ENCODE measurements around the gene KCNN1. TPM values are rescaled to one million over a fixed set of nuclear protein-coding genes. Genes with fewer than 3 reads are reported as not detected.
A peak's percentile ranks its signal among the peaks of the same experiment; 100 is the strongest.

KCNN1 gene
- total and polyA plus RNA-seq, 3 experiments from 2014 or later: 0.13 to 0.15 TPM; not detected in 1

- no peak for DNase-seq
- ChIA-PET POLR2A (no interaction called here), CTCF (interaction anchor here (0.8 kb wide), 1 partner anchor 30 kb away, joined by 3 read pairs; no protein-coding TSS in a partner anchor)
- Histone ChIP-seq H3K27ac (ENCODE audit: low read depth, low read length) (no peak overlapping the region), H3K4me1 (ENCODE audit: insufficient read depth, low read length) (no peaks in the 10 kb centered on the region), H3K4me3 (ENCODE audit: low read length) (no peak overlapping the region), H3K27me3 (ENCODE audit: insufficient read depth, low read length, poor library complexity, severe bottlenecking) (peaks cover 18% of the 10 kb centered on the region), H3K9me3 (ENCODE audit: low read length) (no peaks in the 10 kb centered on the region), H3K36me3 (ENCODE audit: insufficient read depth, low read length) (no peaks in the 10 kb centered on the region)
- H3K9me3 Mint-ChIP-seq: peaks cover 0 to 2% (median 0%) of the 10 kb centered on the region in 5 donors
- no peak overlapping the region for H3K27ac Mint-ChIP-seq
- H3K4me1 Mint-ChIP-seq: peaks cover 7 to 12% (median 8%) of the 10 kb centered on the region in 3 donors
- H3K36me3 Mint-ChIP-seq: no peaks in the 10 kb centered on the region
- peak overlapping the region in 6 of 7 donors; percentile 39 to 67 (median 62) for H3K4me3 Mint-ChIP-seq
- H3K27me3 Mint-ChIP-seq: peaks cover 40 to 49% of the 10 kb centered on the region in 2 donors
Observed at GRCh38 chr19:17967257-17968051, 547 bp downstream of the KCNN1 start.

DNA sequence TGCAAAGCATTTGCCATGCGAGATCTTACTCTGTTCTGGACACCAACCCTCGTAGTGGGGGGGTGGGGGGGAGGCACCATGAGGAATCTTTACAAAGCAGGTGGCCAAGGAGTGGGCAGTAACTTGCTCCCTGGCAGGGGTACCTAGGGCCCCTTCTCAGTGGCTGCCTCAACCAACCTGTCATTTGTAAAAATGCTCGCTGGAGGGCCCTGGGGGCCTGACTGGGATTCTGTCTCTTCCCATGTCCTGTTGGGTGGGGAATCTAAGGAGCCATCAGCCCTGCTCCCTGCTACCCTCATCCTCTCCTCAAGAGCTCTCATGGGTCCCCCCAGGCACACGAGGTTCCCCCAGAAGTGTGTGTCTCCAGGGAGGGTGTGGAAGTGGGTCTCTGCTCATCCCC lies 1.5 kb downstream of the KCNN1 start:
- Histone ChIP-seq H3K36me3 (ENCODE audit: insufficient read depth, low read length) (no peaks in the 10 kb centered on the region), H3K9me3 (ENCODE audit: low read length) (no peaks in the 10 kb centered on the region), H3K27ac (ENCODE audit: low read depth, low read length) (no peak overlapping the region), H3K4me3 (ENCODE audit: low read length) (no peak overlapping the region), H3K27me3 (ENCODE audit: insufficient read depth, low read length, poor library complexity, severe bottlenecking) (peaks cover 18% of the 10 kb centered on the region), H3K4me1 (ENCODE audit: insufficient read depth, low read length) (no peaks in the 10 kb centered on the region)
- peaks cover 7 to 12% (median 8%) of the 10 kb centered on the region in 3 donors for H3K4me1 Mint-ChIP-seq
- H3K9me3 Mint-ChIP-seq: peaks cover 0 to 2% (median 0%) of the 10 kb centered on the region in 5 donors
- ChIA-PET POLR2A (no interaction called here), CTCF (interaction anchor here (1.0 kb wide), 1 partner anchor 22 kb away, joined by 3 read pairs; no protein-coding TSS in a partner anchor)
- no peak overlapping the region for H3K4me3 Mint-ChIP-seq
- H3K27me3 Mint-ChIP-seq: peaks cover 41 to 48% of the 10 kb centered on the region in 2 donors
- DNase-seq: no peak
- H3K36me3 Mint-ChIP-seq: no peaks in the 10 kb centered on the region
- H3K27ac Mint-ChIP-seq: no peak overlapping the region

- no peak for DNase-seq
- Mint-ChIP-seq H3K9me3 (peaks cover 0 to 2% (median 0%) of the 10 kb centered on the region in 5 donors), H3K27ac (no peak overlapping the region), H3K36me3 (no peaks in the 10 kb centered on the region), H3K4me1 (peaks cover 7 to 12% (median 8%) of the 10 kb centered on the region in 3 donors), H3K27me3 (peaks cover 36 to 39% of the 10 kb centered on the region in 2 donors), H3K4me3 (no peak overlapping the region)
- Histone ChIP-seq H3K4me1 (ENCODE audit: insufficient read depth, low read length) (no peaks in the 10 kb centered on the region), H3K36me3 (ENCODE audit: insufficient read depth, low read length) (no peaks in the 10 kb centered on the region), H3K9me3 (ENCODE audit: low read length) (no peaks in the 10 kb centered on the region), H3K4me3 (ENCODE audit: low read length) (no peak overlapping the region), H3K27me3 (ENCODE audit: insufficient read depth, low read length, poor library complexity, severe bottlenecking) (peaks cover 18% of the 10 kb centered on the region), H3K27ac (ENCODE audit: low read depth, low read length) (peak overlapping the region; percentile 51)
- ChIA-PET CTCF (interaction anchor here (1.0 kb wide), 1 partner anchor 23 kb away, joined by 3 read pairs; no protein-coding TSS in a partner anchor), POLR2A (no interaction called here)
Observed at GRCh38 chr19:17969096-17969792, 2.3 kb downstream of the KCNN1 start.

DNA sequence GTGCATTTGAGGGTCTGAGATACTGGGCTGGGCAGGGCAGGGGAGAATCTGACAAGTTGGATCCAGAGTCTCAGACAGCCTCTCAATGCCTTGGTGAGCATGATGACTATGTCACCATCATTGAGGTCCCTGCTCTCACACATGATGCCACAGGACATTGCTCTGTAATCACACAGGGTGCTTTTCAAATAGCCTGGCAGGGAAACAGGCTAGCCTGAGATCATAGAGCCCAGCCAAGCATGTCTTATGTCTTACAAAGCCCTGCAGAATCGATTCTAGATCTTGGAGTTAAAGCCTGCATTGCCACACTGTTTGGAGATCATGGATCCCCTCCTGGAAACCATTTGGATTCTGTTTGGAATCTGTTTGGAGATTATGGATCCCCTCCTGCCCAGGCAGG lies 5.3 kb downstream of the KCNN1 start:
- H3K36me3 Mint-ChIP-seq: no peaks in the 10 kb centered on the region
- POLR2A ChIA-PET: no interaction called here
- CTCF ChIA-PET: no interaction called here
- no peak for DNase-seq
- no peak overlapping the region for H3K4me3 Mint-ChIP-seq
- Histone ChIP-seq H3K4me3 (ENCODE audit: low read length) (no peak overlapping the region), H3K36me3 (ENCODE audit: insufficient read depth, low read length) (no peaks in the 10 kb centered on the region), H3K27me3 (ENCODE audit: insufficient read depth, low read length, poor library complexity, severe bottlenecking) (peaks cover 5% of the 10 kb centered on the region), H3K4me1 (ENCODE audit: insufficient read depth, low read length) (no peaks in the 10 kb centered on the region), H3K27ac (ENCODE audit: low read depth, low read length) (no peak overlapping the region), H3K9me3 (ENCODE audit: low read length) (no peaks in the 10 kb centered on the region)
- H3K4me1 Mint-ChIP-seq: peaks cover 2 to 3% (median 3%) of the 10 kb centered on the region in 3 donors
- peaks cover 0 to 2% (median 0%) of the 10 kb centered on the region in 5 donors for H3K9me3 Mint-ChIP-seq
- H3K27ac Mint-ChIP-seq: no peak overlapping the region
- peaks cover 17 to 18% of the 10 kb centered on the region in 2 donors for H3K27me3 Mint-ChIP-seq

- H3K27me3 Mint-ChIP-seq: peaks cover 12 to 15% of the 10 kb centered on the region in 2 donors
- Histone ChIP-seq H3K36me3 (ENCODE audit: insufficient read depth, low read length) (no peaks in the 10 kb centered on the region), H3K4me3 (ENCODE audit: low read length) (no peak overlapping the region), H3K27me3 (ENCODE audit: insufficient read depth, low read length, poor library complexity, severe bottlenecking) (no peaks in the 10 kb centered on the region), H3K4me1 (ENCODE audit: insufficient read depth, low read length) (no peaks in the 10 kb centered on the region), H3K9me3 (ENCODE audit: low read length) (no peaks in the 10 kb centered on the region), H3K27ac (ENCODE audit: low read depth, low read length) (no peak overlapping the region)
- no peak overlapping the region for H3K4me3 Mint-ChIP-seq
- no peaks in the 10 kb centered on the region for H3K36me3 Mint-ChIP-seq
- no peaks in the 10 kb centered on the region for H3K9me3 Mint-ChIP-seq
- H3K4me1 Mint-ChIP-seq: no peaks in the 10 kb centered on the region
- DNase-seq: no peak
- ChIA-PET CTCF (no interaction called here), POLR2A (no interaction called here)
- no peak overlapping the region for H3K27ac Mint-ChIP-seq
Observed at GRCh38 chr19:17973759-17974158, 6.9 kb downstream of the KCNN1 start.

DNA sequence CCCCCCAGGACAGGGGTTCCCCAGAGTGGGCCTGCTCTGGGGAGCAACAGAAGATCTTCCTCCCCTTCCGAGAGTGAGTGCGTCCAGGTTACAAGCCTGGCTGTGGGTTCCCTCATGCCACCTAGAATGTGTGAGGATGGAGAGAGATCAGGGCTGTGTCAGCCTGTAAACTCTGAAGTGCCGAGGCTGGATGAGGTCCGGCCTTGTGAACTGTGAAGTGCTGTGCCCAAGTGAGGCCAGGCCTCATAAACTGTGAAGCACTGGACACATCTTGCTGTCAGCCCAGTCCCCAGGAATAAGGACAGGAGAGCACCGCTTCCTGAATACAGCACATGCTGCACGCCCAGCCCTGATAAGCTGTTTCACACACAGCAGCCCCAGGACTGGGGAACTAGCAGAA lies 7.6 kb downstream of the KCNN1 start:
- Mint-ChIP-seq H3K4me1 (no peaks in the 10 kb centered on the region), H3K9me3 (no peaks in the 10 kb centered on the region), H3K4me3 (no peak overlapping the region), H3K27me3 (peaks cover 10 to 14% of the 10 kb centered on the region in 2 donors), H3K27ac (no peak overlapping the region), H3K36me3 (no peaks in the 10 kb centered on the region)
- no peaks in the 10 kb centered on the region for H3K27me3 ChIP-seq (ENCODE audit: insufficient read depth, low read length, poor library complexity, severe bottlenecking)
- no peak overlapping the region for H3K4me3 ChIP-seq (ENCODE audit: low read length)
- no peaks in the 10 kb centered on the region for H3K36me3 ChIP-seq (ENCODE audit: insufficient read depth, low read length)
- POLR2A ChIA-PET: interaction anchor here (0.6 kb wide), 1 partner anchor 40 kb away, joined by 3 read pairs; no protein-coding TSS in a partner anchor
- H3K9me3 ChIP-seq (ENCODE audit: low read length): no peaks in the 10 kb centered on the region
- DNase-seq: no peak
- CTCF ChIA-PET: no interaction called here
- H3K4me1 ChIP-seq (ENCODE audit: insufficient read depth, low read length): no peaks in the 10 kb centered on the region
- no peak overlapping the region for H3K27ac ChIP-seq (ENCODE audit: low read depth, low read length)

DNA sequence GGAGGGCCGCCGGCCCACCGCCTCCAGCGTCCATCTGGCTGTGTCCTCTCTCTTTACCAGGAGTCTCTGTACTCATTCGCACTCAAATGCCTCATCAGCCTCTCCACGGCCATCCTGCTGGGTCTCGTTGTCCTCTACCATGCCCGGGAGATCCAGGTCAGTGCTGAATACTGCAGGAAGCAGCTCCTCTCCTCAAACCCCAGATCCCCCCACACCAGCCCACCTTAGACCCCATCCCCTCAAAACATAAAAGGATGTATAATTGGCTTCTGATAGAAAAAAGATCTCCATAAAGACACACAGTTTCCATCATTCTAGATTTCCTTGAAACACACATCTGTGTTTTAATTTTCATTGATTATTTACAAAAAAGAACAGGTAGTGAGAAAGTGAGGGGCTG lies 8.1 kb downstream of the KCNN1 start:
- no peaks in the 10 kb centered on the region for H3K27me3 ChIP-seq (ENCODE audit: insufficient read depth, low read length, poor library complexity, severe bottlenecking)
- Mint-ChIP-seq H3K27me3 (peaks cover 7 to 16% of the 10 kb centered on the region in 2 donors), H3K4me1 (no peaks in the 10 kb centered on the region), H3K9me3 (no peaks in the 10 kb centered on the region), H3K4me3 (no peak overlapping the region), H3K27ac (no peak overlapping the region), H3K36me3 (no peaks in the 10 kb centered on the region)
- no peaks in the 10 kb centered on the region for H3K9me3 ChIP-seq (ENCODE audit: low read length)
- no peaks in the 10 kb centered on the region for H3K36me3 ChIP-seq (ENCODE audit: insufficient read depth, low read length)
- POLR2A ChIA-PET: no interaction called here
- CTCF ChIA-PET: no interaction called here
- H3K4me3 ChIP-seq (ENCODE audit: low read length): no peak overlapping the region
- no peak for DNase-seq
- no peak overlapping the region for H3K27ac ChIP-seq (ENCODE audit: low read depth, low read length)
- no peaks in the 10 kb centered on the region for H3K4me1 ChIP-seq (ENCODE audit: insufficient read depth, low read length)

GRCh38 chr19:17977021-17977420 lies 10.1 kb downstream of the KCNN1 start:
- Mint-ChIP-seq H3K27me3 (peaks cover 12 to 21% of the 10 kb centered on the region in 2 donors), H3K4me3 (no peak overlapping the region), H3K36me3 (no peaks in the 10 kb centered on the region), H3K4me1 (no peaks in the 10 kb centered on the region), H3K27ac (peak overlapping the region in 1 of 8 donors; percentile 57), H3K9me3 (no peaks in the 10 kb centered on the region)
- Histone ChIP-seq H3K4me1 (ENCODE audit: insufficient read depth, low read length) (no peaks in the 10 kb centered on the region), H3K4me3 (ENCODE audit: low read length) (no peak overlapping the region), H3K27me3 (ENCODE audit: insufficient read depth, low read length, poor library complexity, severe bottlenecking) (no peaks in the 10 kb centered on the region), H3K9me3 (ENCODE audit: low read length) (no peaks in the 10 kb centered on the region), H3K27ac (ENCODE audit: low read depth, low read length) (no peak overlapping the region), H3K36me3 (ENCODE audit: insufficient read depth, low read length) (no peaks in the 10 kb centered on the region)
- ChIA-PET POLR2A (no interaction called here), CTCF (no interaction called here)
- DNase-seq: no peak

Data from CD8-positive, alpha-beta memory T cell (primary cell).